Right kidney (tissue), 1 donor: ENCODE results near the gene PRKG1.
"Not testable (repeated sequence)": the region's sequence is repeated elsewhere in the genome, so short reads cannot be mapped to it uniquely, and the experiment has no call there.

Experiments
- DNase-seq: peaks from one replicate; pipeline ENCODE4 v3.0.0-alpha.2; 2016

PRKG1 gene

DNA sequence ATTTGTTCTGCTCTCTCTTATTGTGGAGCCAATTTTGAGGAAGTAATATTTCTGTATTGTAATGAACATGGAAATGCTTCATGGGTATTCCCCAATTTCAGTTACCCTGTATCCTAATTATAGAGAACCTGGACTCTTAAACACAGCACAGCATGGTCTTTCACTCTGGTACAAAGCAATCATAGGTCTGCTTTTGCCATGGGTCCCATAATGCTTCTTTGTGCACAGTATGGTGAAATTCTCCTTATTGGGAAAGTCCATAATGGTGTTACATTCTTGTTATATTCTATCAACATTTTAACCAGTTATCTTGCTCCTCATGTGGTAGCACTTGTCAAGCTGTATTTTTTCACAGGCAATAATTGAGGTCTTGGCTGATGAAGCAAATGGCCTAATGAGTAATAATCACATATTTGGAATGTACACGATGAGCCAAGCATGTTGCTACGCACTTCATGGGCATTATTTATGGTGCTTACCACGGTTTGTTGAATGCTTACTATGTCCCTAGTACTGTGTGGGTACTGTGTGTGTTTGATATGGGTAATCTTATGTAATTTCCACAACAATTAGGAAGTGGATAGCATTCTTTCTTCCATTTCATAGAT is 42.9 kb downstream of the PRKG1 start:
- DNase-seq: no peak

DNA sequence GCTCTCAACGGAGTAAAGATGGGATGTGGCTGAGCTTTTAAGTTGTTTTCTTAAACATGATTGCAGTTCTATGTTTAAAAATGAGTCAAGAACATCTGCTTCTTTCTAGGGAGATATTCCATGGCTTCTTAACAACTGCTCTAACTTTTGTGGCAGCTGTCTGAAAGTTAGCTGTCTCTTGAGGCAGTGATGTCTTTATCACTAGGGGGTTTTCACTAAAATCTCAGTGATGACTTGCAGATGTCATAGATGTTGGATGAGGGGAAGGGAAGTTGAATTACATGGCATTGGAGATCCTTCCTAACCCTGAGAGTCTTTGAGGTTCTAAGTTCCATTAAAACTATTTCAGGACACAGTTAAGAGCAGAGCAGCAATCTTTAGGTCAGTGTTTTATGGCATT is 43.5 kb downstream of the PRKG1 start:
- no peak for DNase-seq

DNA sequence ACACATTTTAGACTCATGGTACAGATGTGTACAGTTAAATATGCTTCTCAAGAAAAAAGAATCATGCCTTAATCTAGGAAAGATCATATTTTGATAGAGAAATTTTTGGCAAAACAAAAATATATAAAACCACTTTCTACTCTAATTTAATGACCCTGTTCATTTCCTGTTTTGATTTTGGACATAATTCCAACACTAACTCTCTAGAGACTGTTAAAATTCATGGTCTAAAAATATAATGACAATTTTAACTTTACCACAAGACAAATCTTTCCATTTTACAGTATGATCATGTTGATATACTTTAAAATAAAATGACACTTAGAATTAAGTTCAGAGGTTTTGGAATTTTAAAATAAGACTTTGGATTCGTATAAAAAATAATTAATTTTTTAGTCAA is 45.2 kb downstream of the PRKG1 start:
- no peak for DNase-seq

DNA sequence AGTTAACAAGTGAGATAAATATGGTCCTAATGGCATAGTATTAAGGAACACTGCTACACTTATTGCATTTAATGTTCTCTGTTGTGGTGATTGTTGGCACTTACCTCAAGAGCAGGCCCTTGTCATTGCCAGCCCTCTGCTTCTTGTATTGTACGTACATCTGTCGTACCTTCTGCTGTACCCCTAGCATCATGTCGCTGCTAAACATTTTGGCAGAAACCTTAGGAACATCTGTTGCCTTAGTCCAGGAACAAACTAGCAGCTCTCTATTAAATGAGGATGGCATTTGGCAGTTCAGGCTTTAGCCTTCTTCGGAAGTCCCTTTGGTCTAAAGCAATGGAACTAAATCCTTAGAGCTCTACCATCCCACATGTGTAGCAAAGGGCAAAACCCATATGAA is 47.6 kb downstream of the PRKG1 start:
- DNase-seq: no peak

DNA sequence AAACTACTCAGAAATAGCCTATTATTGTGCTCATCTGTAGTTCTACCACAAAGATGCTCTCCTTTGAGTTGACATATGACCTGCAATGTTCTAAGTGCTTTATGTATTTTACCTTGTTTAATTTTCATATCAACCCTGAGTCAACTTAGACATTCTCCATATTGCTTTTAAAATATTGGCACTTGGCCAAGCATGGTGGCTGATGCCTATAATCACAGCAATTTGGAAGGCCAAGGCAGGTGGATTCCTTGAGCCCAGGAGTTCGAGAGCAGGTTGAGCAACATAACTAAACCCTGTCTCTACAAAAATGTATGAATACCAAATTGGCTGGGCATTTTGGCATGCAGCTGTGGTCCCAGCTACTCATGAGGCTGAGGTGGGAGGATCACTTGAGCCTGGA is 50.6 kb downstream of the PRKG1 start:
- DNase-seq: no peak

DNA sequence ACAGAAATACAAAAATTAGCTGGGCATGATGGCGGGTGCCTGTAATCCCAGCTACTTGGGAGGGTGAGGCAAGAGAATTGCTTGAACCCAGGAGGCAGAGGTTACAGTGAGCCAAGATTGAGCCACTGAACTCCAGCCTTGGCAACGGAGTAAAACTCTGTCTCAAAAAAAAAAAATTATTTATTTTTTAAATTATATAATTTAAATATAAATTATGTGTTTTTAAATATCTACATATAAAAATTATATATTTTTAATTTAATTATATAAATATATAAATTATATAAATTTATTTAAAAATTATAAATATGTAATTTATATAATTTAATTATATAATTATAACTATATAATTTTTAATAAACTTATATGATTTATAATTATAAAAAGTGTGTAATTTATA is 51.2 kb downstream of the PRKG1 start:
- DNase-seq: no peak

DNA sequence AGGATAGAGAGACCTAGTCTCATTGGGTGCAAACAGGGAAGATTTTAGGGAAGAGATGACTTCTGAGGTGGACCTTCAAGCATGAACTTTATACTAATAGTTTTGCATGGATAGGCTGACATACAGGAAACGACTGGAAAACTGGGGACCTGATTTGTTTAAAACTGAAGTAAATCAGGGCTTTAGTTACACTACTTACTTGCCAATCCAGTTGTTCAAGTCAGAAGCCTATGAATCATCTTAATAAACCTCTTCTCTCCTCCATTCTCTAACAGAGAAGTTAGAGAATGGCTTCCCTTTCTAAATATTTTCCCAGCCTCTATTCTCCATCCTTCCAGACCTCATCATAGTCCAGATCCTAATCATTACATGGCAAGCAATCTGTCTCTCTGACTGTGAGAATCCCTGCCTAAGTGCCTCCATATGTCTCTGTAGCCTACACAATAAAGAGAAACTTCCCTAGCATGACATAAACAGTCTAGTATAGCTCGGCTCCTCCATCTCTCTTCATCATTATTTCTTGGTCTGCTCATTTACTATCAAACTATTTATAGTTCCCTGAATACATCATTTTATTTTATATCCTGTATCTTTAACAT is 55.8 kb downstream of the PRKG1 start:
- DNase-seq: no peak

DNA sequence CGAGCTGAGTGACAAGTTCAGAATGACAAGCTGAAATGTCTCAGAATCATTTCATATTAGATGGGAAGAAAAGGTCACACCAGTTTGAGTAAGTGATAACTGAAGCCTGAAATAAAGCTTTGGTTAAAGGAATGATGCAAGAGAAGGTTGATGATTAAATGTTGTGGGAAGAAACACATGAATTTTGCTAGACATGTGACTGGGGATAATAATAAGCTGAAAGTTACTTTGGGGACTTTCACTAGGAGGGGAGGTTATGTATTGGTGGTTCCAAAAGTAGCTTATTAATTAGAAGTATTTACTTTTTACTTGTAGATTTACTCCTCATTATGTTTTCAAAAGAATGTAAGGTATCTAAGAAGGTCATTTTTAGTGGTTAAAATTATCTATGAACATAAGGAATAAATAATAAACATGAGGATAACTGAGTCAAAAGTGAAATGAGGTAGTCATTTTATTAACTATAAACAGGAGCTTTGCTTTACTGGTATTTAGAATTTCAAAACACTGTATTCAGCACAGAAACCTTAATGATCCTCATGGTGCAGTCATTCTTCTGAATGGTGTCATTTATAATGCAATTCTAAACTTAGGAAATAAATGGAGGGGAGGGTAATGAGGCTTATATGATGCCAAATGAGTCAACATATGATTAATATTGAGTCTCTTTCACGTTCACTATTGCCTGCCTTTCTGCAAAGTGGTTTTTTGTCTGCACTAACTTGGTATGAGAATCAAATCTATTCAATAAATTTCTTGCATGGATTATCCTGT is 63.7 kb downstream of the PRKG1 start:
- no peak for DNase-seq

DNA sequence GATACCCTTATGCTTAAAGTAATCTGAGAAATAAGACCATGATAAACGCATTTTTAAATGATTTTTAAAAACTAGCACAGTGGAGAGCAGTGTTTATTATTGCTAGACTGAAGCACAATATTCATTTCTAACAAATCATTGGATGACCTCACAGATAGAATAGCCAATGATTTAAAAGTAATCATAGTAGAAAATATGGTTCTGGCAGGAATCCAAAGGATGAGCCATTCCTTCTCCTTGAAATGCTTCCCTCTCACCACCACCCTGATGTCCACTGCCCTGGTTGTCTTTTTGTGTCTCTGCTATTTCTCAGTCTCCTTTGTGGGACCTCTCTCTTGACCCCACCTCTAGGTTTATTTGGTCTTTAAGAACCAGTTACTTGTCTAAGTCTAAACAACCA is 64.9 kb downstream of the PRKG1 start:
- no peak for DNase-seq

DNA sequence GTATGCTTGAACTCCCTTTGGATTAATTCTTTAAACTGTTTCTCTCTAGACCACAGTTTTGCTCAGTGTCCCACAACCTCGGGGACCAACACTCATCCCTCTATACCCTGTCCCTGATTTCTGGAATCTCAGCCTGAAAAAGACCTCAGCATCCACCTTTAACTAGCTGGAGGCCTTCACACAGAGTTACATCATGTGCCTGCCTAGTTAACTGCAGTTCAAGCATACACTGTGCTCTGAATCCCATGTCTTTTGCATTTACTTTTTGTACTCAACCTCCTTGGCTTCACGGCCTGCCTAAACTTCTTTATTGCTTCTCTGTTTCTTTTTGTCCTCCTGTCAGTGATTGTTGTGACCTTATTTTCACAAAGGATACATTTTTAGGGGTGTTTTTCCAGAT is 66.7 kb downstream of the PRKG1 start:
- no peak for DNase-seq

DNA sequence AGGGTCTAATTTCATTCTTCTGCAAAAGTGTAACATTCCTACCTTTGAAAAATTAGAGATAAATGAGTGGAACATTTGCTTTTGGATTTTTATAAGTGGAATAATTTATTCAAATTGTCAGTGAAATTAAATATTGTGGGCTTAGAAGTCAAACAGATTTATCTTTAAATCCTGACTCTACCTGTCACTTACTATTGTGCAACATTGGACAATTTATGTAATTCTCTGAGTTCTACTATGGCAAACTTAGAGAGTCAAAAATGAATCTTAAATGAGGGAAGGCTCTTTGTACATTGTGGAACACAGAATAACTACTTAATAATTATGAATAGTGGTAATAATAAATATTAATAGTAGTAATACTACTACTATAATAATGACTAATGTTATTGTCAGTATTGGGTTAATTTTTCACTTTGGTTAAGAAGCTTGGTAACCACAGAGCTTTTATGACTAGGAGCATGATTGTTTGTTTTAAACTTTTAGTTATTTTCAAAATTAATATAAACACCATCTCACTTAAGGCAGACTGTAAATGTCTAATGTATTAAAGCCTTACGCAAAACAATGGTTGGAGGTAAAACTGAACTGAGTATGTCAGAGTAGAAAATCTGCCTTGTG is 70.0 kb downstream of the PRKG1 start:
- no peak for DNase-seq

DNA sequence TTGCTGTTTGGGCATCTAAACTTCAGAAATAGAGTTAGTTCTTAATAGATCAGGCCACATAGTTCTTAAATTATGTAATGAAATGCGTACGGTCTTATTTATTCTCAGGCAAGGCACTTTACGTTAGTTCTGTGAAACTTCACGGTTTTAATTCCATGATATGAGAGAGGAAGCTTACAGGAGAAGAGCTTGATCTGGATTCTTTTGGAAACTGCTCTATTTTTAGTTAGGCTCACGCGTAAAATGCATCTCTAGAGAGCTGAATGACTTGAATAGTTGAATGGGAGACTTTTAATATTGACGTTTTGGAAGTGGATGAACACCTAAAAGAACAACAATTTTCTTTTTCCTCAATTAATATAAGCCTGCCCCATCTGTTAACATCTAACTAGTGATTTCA is 71.1 kb downstream of the PRKG1 start:
- DNase-seq: no peak

DNA sequence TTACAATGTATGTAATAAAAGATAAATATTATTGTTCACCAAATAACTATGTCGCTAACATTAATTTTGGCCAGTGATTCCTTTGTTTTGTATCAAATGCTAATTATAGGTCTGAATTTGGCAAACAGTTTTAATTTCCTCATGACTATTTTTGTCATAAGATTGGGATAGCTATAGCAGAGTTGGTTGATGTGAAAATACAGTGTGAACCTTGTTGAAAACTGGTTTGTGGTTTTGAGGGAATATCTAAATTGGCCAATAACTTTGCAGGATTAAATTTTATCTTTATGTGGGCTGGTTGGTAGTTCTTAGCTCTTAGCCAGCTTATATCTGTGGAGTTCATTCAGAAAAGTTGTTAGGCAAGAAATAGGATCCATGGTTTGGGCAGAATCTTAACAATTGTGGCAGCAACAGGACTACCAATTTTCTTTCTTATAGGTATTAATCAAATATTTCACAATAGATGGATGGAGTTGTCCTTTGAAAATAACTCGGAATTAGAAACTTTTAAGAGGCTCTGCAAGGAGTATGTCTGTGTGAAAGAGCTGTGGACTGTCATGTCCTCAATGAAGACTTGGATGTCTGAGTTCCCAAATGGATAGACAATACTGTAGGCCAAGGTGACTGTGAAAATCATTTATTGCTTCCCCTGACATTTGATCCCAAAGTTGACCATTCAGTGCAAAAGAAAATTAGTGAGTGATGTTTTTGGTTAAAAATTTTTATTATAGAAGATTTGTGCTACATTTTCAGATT is 73.5 kb downstream of the PRKG1 start:
- no peak for DNase-seq

DNA sequence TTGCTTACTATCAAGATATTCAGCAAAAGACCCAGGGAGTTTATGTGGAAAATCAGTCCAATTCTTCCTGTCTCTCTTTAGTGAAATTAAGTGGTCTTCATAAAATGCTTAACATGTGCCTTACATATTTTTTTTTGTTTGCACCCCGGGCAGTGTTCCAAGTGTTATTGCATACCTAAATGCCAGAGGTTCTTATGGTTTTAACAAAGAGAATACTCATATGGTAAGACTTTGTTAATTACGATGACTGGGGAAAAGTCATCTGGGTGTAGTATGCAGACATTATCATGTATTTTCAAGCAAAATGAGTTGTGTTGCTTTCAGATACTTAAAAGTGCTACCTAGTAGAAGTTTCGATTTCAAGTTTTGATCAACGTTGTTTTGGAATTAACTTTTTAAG is 82.6 kb downstream of the PRKG1 start:
- DNase-seq: no peak

DNA sequence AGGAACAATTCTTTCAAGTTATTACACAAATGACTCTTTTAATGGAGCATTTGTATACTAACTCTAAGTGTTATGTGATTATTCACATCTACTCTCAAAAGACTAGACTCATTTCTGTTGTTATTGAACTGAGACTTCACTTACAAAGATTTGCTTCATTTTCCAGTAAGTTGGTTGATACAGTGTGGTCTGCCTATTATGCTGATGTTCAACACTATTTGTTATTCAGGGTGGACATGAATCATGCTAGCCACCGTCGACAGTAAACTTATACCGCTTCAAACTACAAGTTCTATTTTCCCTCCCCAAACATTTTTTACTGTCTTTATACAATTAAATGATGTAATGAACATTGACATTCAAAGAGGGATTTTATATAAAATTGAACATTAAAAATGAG is 84.5 kb downstream of the PRKG1 start:
- DNase-seq: no peak

DNA sequence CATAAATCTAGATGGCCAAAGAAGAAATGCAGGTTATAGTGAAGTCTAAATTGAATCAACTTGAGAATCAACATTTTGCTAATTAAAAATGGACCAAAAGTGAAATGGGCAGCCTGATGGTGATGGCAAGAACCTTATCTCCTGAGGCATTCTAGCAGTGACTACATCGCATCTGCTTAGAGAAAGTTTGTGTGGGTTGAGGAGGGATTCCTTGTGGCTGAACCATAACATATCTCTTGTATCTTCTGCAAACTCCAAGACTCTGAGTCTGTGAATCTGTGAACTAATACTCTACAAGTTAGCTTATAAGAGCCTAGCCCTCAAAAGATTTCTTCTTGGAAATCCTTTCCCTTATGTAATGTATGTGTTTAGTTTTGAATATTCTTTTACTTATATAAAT is 85.6 kb downstream of the PRKG1 start:
- DNase-seq: no peak

DNA sequence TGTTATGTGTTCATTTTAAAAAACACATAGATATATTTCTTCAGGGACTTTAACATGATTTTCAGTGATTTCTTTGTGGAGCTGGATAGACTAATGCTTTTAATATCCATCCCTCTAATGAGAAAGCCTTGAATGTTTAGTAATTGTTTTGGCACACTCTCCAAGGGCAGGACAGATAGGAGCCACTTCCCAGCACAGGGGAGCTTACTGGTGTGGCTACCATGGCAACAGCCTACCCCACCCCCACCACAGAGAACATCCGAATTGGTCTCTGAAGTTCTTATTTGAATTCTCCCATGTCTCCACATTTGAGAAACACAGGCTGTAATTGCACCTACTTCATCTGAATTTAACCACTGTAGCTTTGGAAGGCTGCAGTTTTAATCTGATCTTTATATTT is 87.7 kb downstream of the PRKG1 start:
- DNase-seq: no peak

DNA sequence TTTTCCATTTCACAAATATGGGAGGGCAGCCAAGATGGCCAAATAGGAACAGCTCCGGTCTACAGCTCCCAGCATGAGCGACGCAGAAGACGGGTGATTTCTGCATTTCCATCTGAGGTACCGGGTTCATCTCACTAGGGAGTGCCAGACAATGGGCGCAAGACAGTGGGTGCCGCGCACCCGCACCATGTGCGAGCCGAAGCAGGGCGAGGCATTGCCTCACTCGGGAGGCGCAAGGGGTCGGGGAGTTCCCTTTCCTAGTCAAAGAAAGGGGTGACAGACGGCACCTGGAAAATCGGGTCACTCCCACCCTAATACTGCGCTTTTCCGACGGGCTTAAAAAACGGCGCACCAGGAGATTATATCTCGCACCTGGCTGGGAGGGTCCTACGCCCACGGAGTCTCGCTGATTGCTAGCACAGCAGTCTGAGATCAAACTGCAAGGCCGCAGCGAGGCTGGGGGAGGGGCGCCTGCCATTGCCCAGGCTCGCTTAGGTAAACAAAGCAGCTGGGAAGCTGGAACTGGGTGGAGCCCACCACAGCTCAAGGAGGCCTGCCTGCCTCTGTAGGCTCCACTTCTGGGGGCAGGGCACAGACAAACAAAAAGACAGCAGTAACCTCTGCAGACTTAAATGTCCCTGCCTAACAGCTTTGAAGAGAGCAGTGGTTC is 89.2 kb downstream of the PRKG1 start:
- DNase-seq: not testable (repeated sequence)

DNA sequence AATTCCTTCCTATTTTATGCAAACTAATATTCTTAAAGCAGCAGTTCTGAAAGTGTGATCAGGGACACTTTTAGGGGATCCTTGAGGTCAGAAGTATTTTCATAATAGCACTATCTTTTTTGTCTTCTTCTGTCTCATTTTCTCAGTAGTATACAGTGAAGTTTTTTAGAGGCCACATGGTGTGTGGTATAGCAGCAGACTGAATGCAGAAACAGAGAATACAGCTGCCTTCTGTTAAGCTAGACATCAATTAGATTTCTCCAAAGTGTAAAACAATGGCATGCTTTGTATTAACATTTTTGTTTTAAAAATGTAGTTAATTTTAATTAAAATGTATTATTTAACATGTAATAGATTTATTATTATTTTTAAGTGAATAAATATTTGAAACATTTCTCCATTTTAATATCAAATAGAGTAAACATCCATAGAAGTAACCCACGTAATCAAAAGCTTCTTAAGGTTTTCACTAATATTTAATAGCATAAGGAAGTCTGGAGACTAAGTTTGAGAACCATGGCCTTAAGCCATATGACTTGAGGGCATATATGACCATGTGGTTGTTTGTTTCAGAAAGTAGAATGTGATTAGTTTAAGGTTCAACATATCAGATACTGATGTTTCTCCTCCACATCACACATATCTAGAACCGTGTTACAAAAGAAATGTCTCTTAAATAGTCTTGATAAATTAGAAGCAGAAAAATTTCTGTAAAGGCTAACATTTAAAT is 94.0 kb downstream of the PRKG1 start:
- DNase-seq: no peak

DNA sequence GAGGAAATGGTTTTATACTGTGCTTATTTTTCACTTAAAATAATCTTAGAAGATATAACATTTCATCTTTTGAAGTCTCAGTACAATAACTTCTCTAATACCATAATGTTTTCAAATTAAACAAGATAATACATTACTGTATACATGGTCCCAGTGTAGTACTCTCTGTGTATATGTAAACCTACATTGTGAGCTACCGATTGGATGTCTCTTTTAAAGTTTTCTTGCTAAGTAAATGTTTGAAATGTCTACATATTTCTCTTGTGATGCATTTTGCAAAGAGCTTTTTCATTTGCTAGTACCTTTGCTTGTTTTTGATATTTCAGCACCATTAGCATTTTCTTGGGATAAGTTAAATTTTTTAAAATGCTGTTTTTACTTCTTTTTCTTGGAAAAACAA is 94.8 kb downstream of the PRKG1 start:
- DNase-seq: no peak

DNA sequence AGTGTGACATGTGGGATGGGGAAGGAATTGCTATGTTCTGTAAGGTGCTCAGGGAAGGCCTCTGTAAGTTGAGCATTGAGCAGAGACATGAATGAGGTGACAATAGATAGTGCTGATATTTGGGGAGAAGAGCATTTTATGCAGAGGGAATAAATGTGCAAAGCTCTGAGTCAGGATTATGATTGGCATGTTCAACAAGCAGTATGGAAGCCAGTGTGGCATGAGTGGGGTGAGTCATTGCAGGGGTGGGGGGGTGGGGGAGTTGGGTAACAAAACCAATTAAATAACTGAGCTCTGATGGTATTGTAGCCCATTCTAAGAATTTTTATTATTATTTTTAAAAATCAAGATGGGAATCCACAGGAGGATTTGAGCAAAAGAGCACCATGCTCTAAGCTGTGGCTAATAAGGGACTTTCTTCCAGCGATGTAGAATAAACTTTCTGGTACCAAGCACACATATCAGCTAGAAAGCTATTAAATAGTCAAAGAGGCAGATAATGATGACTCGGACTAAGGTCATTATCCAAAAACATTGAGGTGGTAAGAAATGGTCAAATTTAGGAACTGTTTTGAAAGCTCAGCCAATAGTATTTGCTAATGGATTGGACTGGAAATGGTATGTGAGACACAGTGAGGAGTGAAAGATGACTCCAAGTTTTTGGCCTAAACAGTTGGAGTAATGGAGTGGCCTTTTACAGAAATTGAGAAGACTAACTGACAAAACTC is 96.4 kb downstream of the PRKG1 start:
- DNase-seq: no peak
